ENCODE results near the gene KIFC1. TPM values are rescaled to one million over a fixed set of nuclear protein-coding genes. Genes with fewer than 3 reads are reported as not detected.

Gene KIFC1
- total and polyA plus RNA-seq, 2 donors (not counting 1 experiment from before 2014, with no cell fraction given), result 0.79 to 1.0 TPM

GRCh38 chr6:33456156-33456555 lies 64.5 kb downstream of the KIFC1 start:
- Histone ChIP-seq H3K4me3 (ENCODE audit: control extremely low read depth in 1 of 5, extremely low read depth in 1 of 5, insufficient read depth in 1 of 5, low read depth in 2 of 5, low read length in 4 of 5) (no peak overlapping the region), H3K27me3 (replicated peaks in 1 of 4; ENCODE audit: control extremely low read depth in 1 of 4, control insufficient read depth in 3 of 4, insufficient read depth in 4 of 4, low read length in 3 of 4) (no peaks in the 10 kb centered on the region), H4K20me1 (ENCODE audit: control insufficient read depth, insufficient read depth, low read length, poor library complexity, severe bottlenecking) (peaks cover 4% of the 10 kb centered on the region), H3K27ac (ENCODE audit: low read length in 2 of 2) (no peak overlapping the region), H2AFZ (ENCODE audit: insufficient read depth, low read depth, low read length, poor library complexity, severe bottlenecking) (no peak overlapping the region), H3K4me1 (ENCODE audit: control insufficient read depth in 2 of 2, insufficient read depth in 2 of 2, low read length in 2 of 2) (peaks cover 12 to 21% of the 10 kb centered on the region in 2 donors), H3K36me3 (replicated peaks in 1 of 2; ENCODE audit: control extremely low read depth in 1 of 2, control insufficient read depth in 1 of 2, extremely low read depth in 1 of 2, insufficient read depth in 2 of 2, low read length in 1 of 2) (peaks cover 0 to 3% of the 10 kb centered on the region in 2 experiments), H3K79me2 (ENCODE audit: control insufficient read depth, insufficient read depth, low read length) (peaks cover 40% of the 10 kb centered on the region), H3K4me2 (replicated peaks; ENCODE audit: low read depth, low read length, poor library complexity, severe bottlenecking) (no peak overlapping the region), H3K9ac (ENCODE audit: low read length) (no peak overlapping the region), H3K9me3 (ENCODE audit: control extremely low read depth in 1 of 3, control insufficient read depth in 2 of 3, insufficient read depth in 1 of 3, low read length in 2 of 3) (no peaks in the 10 kb centered on the region)
- no peak for DNase-seq
- WGBS (ENCODE audit: insufficient coverage), result over 99% methylated on average over 12 of the region's 12 CpGs
- TF ChIP-seq EZH2 (IDR thresholded peaks at IDR 0.05; ENCODE audit: borderline replicate concordance, insufficient read depth, low read depth, low read length, poor library complexity, severe bottlenecking) (no peak), CTCF (IDR thresholded peaks at IDR 0.05) (no peak)
- intact Hi-C loops (cut with micrococcal nuclease), result no loop called here
- POLR2A ChIA-PET, result no interaction called here
- no peak for ATAC-seq (ENCODE audit: low read depth)
- H3K27me3 Mint-ChIP-seq, result no peaks in the 10 kb centered on the region
- no peaks in the 10 kb centered on the region for H3K9me3 Mint-ChIP-seq (ENCODE audit: insufficient read depth)
- H3K27ac Mint-ChIP-seq, result no peak overlapping the region
- CTCF ChIA-PET, result no interaction called here
- H3K4me3 Mint-ChIP-seq, result peak overlapping the region; percentile 64
- H3K4me1 Mint-ChIP-seq, result peaks cover 32% of the 10 kb centered on the region

- peaks cover under 1% of the 10 kb centered on the region for H4K20me1 ChIP-seq (ENCODE audit: control insufficient read depth, insufficient read depth, low read length, poor library complexity, severe bottlenecking)
- TF ChIP-seq CTCF (IDR thresholded peaks at IDR 0.05) (no peak), EZH2 (IDR thresholded peaks at IDR 0.05; ENCODE audit: borderline replicate concordance, insufficient read depth, low read depth, low read length, poor library complexity, severe bottlenecking) (no peak)
- H3K9ac ChIP-seq (ENCODE audit: low read length), result no peak overlapping the region
- CTCF ChIA-PET, result no interaction called here
- ATAC-seq (ENCODE audit: low read depth) (no peak), DNase-seq (no peak)
- H3K4me1 ChIP-seq (ENCODE audit: control insufficient read depth in 2 of 2, insufficient read depth in 2 of 2, low read length in 2 of 2), result peaks cover 8 to 11% of the 10 kb centered on the region in 2 donors
- intact Hi-C loops (cut with micrococcal nuclease), result no loop called here
- H3K4me3 Mint-ChIP-seq, result no peak overlapping the region
- H3K79me2 ChIP-seq (ENCODE audit: control insufficient read depth, insufficient read depth, low read length), result peaks cover 29% of the 10 kb centered on the region
- no peak overlapping the region for H3K27ac Mint-ChIP-seq
- H3K9me3 Mint-ChIP-seq (ENCODE audit: insufficient read depth), result no peaks in the 10 kb centered on the region
- H3K4me2 ChIP-seq (replicated peaks; ENCODE audit: low read depth, low read length, poor library complexity, severe bottlenecking), result no peak overlapping the region
- H3K4me1 Mint-ChIP-seq, result peaks cover 24% of the 10 kb centered on the region
- POLR2A ChIA-PET, result no interaction called here
- H3K27me3 Mint-ChIP-seq, result no peaks in the 10 kb centered on the region
- WGBS (ENCODE audit: insufficient coverage), result 85% methylated on average over 2 of the region's 3 CpGs
- no peak overlapping the region for H3K27ac ChIP-seq (ENCODE audit: low read length in 2 of 2)
- H2AFZ ChIP-seq (ENCODE audit: insufficient read depth, low read depth, low read length, poor library complexity, severe bottlenecking), result no peak overlapping the region
- H3K9me3 ChIP-seq (ENCODE audit: control extremely low read depth in 1 of 3, control insufficient read depth in 2 of 3, insufficient read depth in 1 of 3, low read length in 2 of 3), result no peaks in the 10 kb centered on the region
- H3K27me3 ChIP-seq (replicated peaks in 1 of 4; ENCODE audit: control extremely low read depth in 1 of 4, control insufficient read depth in 3 of 4, insufficient read depth in 4 of 4, low read length in 3 of 4), result peaks cover 0 to 2% (median 0%) of the 10 kb centered on the region in 4 experiments
- no peak overlapping the region for H3K4me3 ChIP-seq (ENCODE audit: control extremely low read depth in 1 of 5, extremely low read depth in 1 of 5, insufficient read depth in 1 of 5, low read depth in 2 of 5, low read length in 4 of 5)
- peaks cover 0 to 3% of the 10 kb centered on the region in 2 experiments for H3K36me3 ChIP-seq (replicated peaks in 1 of 2; ENCODE audit: control extremely low read depth in 1 of 2, control insufficient read depth in 1 of 2, extremely low read depth in 1 of 2, insufficient read depth in 2 of 2, low read length in 1 of 2)
Measured at GRCh38 chr6:33458676-33459075, 67.1 kb downstream of the KIFC1 start.

Measured in B cell (primary cell).